ENCODE results near the gene APOC1.

DNA sequence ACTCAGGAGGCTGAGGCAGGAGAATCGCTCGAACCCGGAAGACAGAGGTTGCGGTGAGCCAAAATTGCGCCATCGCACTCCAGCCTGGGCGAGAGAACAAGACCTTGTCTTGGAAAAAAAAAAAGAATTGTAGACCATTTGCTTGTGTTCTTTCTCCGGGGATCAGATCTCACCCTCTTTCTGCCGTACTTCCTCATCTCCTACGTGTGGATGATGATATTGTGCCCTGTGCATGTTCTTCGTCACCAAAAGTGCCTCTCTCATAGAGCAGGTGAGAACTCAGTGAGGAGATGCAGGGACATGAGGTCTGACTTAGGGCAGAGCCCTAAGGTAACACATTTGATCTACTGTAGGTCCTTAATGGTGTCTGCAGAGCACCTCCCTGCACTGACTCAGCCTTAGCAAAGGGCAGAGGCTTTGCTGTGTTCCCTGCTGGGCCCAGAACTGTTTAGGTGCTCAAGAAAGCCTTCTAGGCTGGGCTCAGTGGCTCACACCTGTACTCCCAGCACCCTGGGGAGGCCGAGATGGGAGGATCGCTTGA lies 32.7 kb downstream of the APOC1 start:
- TF ChIP-seq, protein P1, sequence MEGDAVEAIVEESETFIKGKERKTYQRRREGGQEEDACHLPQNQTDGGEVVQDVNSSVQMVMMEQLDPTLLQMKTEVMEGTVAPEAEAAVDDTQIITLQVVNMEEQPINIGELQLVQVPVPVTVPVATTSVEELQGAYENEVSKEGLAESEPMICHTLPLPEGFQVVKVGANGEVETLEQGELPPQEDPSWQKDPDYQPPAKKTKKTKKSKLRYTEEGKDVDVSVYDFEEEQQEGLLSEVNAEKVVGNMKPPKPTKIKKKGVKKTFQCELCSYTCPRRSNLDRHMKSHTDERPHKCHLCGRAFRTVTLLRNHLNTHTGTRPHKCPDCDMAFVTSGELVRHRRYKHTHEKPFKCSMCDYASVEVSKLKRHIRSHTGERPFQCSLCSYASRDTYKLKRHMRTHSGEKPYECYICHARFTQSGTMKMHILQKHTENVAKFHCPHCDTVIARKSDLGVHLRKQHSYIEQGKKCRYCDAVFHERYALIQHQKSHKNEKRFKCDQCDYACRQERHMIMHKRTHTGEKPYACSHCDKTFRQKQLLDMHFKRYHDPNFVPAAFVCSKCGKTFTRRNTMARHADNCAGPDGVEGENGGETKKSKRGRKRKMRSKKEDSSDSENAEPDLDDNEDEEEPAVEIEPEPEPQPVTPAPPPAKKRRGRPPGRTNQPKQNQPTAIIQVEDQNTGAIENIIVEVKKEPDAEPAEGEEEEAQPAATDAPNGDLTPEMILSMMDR (IDR thresholded peaks at IDR 0.05): no peak
- TF ChIP-seq EZH2 (IDR thresholded peaks at IDR 0.05) (no peak), EZH2phosphoT487 (IDR thresholded peaks at IDR 0.05) (no peak)
